ENCODE results near the gene DPYSL3.

- TF ChIP-seq CTCF (IDR thresholded peaks at IDR 0.05) (no peak), POLR2A (IDR thresholded peaks at IDR 0.05) (no peak)
Observed at GRCh38 chr5:147411359-147412319, 98.2 kb downstream of the DPYSL3 start.

All from body of pancreas (tissue), 4 donors.